HEK293T (cell line): ENCODE measurements around the gene RANBP9.

Source experiments
- CTCF ChIA-PET: fragments of 350-600 bp; formaldehyde crosslinking; extraction: SDS; loops from one replicate; lab custom pipeline; 2021; ENCODE audit warnings: antibody characterized with exemption, inconsistent platforms; lab: Yijun Ruan, JAX
- POLR2A ChIA-PET: fragments of 350-600 bp; formaldehyde crosslinking; extraction: SDS; loops from one replicate; lab custom pipeline; 2020; ENCODE audit warnings: antibody characterized with exemption, inconsistent platforms; lab: Yijun Ruan, JAX
- DNase-seq: peaks from one replicate; pipeline ENCODE4 v3.0.0; 2012; ENCODE audit warnings: mixed read lengths; ENCODE audit errors: extremely low spot score
- ARNT ChIP-seq: fragments of 450-650 bp; IDR thresholded peaks from 2 replicates; pipeline ENCODE4 v1.6.1; 2017; ENCODE audit warnings: mild to moderate bottlenecking
- BHLHE40 ChIP-seq: fragments of 450-650 bp; IDR thresholded peaks from 2 replicates; pipeline ENCODE4 v1.6.1; 2016; ENCODE audit warnings: mild to moderate bottlenecking, moderate library complexity, borderline replicate concordance
- CTBP1 ChIP-seq: fragments of 450-650 bp; IDR thresholded peaks from 2 replicates; pipeline ENCODE4 v1.6.1; 2016; ENCODE audit warnings: borderline replicate concordance
- ELF4 ChIP-seq: fragments of 450-650 bp; IDR thresholded peaks from 2 replicates; pipeline ENCODE4 v1.6.1; 2017; ENCODE audit warnings: antibody characterized with exemption
- FOXA1 ChIP-seq: fragments of 450-650 bp; IDR thresholded peaks from 2 replicates; pipeline ENCODE4 v1.6.1; 2016; ENCODE audit warnings: mild to moderate bottlenecking
- FOXK2 ChIP-seq: fragments of 450-650 bp; IDR thresholded peaks from 2 replicates; pipeline ENCODE4 v1.6.1; 2016; ENCODE audit warnings: mild to moderate bottlenecking
- FOXM1 ChIP-seq: fragments of 450-650 bp; IDR thresholded peaks from 2 replicates; pipeline ENCODE4 v1.6.1; 2017; ENCODE audit warnings: mild to moderate bottlenecking, borderline replicate concordance
- HDGF ChIP-seq: fragments of 450-650 bp; IDR thresholded peaks from 2 replicates; pipeline ENCODE4 v1.6.1; 2017; ENCODE audit warnings: antibody characterized with exemption, borderline replicate concordance
- L3MBTL2 ChIP-seq: fragments of 450-650 bp; conservative IDR thresholded peaks from 2 replicates; pipeline ENCODE4 v1.6.1; 2016; ENCODE audit warnings: mild to moderate bottlenecking
- LEF1 ChIP-seq: fragments of 450-650 bp; IDR thresholded peaks from 2 replicates; pipeline ENCODE4 v1.6.1; 2017; ENCODE audit warnings: mild to moderate bottlenecking, borderline replicate concordance
- NFRKB ChIP-seq: fragments of 450-650 bp; IDR thresholded peaks from 2 replicates; pipeline ENCODE4 v1.6.1; 2016; ENCODE audit warnings: mild to moderate bottlenecking, moderate library complexity
- SP1 ChIP-seq: fragments of 450-650 bp; IDR thresholded peaks from 2 replicates; pipeline ENCODE4 v1.6.1; 2017
- SUZ12 ChIP-seq: fragments of 450-650 bp; IDR thresholded peaks from 2 replicates; pipeline ENCODE4 v1.6.1; 2016; ENCODE audit warnings: mild to moderate bottlenecking
- TARDBP ChIP-seq: fragments of 450-650 bp; IDR thresholded peaks from 2 replicates; pipeline ENCODE4 v1.6.1; 2016
- ZNF384 ChIP-seq: fragments of 450-650 bp; IDR thresholded peaks from 2 replicates; pipeline ENCODE4 v1.6.1; 2016
- TF ChIP-seq, protein P1 (sequence below): fragments of 450-650 bp; IDR thresholded peaks from 2 replicates; pipeline ENCODE4 v1.6.1; 2016

Gene RANBP9

DNA sequence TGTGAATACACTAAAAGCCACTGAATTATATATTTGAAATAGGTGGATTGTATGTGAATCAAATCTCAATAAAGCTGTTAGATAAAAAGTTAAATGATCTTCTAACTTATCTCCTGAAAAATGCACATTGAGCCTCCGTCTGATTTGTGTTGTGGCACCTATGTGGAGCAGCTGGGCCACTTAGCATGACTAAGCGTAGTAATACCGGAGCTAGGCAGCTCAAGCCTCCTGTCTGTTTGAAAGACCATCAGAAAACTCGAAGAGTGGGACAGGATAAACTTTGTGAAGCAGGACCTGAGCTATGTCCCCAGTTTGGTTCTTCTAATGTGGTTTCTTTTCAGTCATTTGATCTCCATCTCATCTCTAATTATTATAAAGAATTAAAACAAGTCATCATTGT, 107.5 kb downstream of the RANBP9 start:
- POLR2A ChIA-PET = interaction anchor here (1.9 kb wide), 1 partner anchor 11 kb away, joined by 8 read pairs; the partner anchor contains the start of gene NOL7
- TF ChIP-seq FOXK2 (no peak), FOXM1 (no peak), SUZ12 (no peak), BHLHE40 (no peak), ZNF384 (no peak), CTBP1 (no peak), NFRKB (no peak)
- DNase-seq = no peak
- CTCF ChIA-PET = no interaction called here

DNA sequence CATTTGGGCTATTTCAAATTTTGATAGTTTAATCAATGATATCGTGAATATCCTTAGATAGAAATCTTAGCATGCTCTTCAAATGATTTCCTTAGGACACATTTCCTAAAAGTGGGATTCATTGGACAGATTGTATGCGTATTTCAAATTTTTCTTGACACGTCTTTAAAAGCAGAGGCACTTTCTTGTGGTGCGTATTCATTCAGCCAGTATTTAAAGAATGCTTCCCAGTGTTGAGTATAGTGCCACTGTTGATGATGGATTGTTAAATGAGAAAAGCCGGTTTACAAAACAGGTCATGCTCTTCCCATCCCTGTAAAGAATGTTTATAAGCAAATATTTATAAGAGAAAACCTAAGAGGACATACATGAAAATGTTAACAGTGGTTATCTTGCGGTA, 111.6 kb downstream of the RANBP9 start:
- DNase-seq = no peak
- CTCF ChIA-PET = no interaction called here
- POLR2A ChIA-PET = no interaction called here
- no peak for TF ChIP-seq BHLHE40
- no peak for TF ChIP-seq CTBP1
- no peak for TF ChIP-seq SUZ12
- TF ChIP-seq ELF4 = no peak
- no peak for TF ChIP-seq LEF1
- TF ChIP-seq L3MBTL2 = no peak
- no peak for TF ChIP-seq FOXA1
- no peak for TF ChIP-seq NFRKB
- no peak for TF ChIP-seq TARDBP
- no peak for TF ChIP-seq FOXM1
- TF ChIP-seq, protein P1, sequence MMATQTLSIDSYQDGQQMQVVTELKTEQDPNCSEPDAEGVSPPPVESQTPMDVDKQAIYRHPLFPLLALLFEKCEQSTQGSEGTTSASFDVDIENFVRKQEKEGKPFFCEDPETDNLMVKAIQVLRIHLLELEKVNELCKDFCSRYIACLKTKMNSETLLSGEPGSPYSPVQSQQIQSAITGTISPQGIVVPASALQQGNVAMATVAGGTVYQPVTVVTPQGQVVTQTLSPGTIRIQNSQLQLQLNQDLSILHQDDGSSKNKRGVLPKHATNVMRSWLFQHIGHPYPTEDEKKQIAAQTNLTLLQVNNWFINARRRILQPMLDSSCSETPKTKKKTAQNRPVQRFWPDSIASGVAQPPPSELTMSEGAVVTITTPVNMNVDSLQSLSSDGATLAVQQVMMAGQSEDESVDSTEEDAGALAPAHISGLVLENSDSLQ = no peak
- no peak for TF ChIP-seq ARNT
- no peak for TF ChIP-seq ZNF384
- TF ChIP-seq SP1 = no peak
- TF ChIP-seq HDGF = no peak
- TF ChIP-seq FOXK2 = no peak

DNA sequence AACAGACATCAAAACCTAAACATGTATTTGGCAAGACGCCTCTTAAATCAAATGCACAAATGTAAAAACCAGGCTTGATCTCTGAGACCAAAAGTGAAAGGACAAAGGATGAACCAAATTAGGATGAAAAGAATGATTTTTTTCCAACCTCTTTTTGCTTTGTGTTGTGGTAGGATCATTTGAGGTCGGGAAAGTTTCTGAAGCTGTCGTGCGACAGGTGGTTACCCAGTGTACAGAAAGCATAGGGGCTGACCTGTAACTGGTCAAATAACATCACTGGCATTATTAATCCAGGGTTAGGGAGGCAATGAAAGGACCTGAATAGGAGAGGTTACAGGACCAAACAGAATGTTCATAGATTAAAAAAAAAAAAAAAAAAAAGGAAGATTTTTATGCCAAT, 114.6 kb downstream of the RANBP9 start:
- DNase-seq = no peak
- ChIA-PET CTCF (no interaction called here), POLR2A (no interaction called here)
- no peak for TF ChIP-seq ELF4
- no peak for TF ChIP-seq TARDBP
- TF ChIP-seq SUZ12 = no peak
- TF ChIP-seq SP1 = no peak
- TF ChIP-seq ARNT = no peak
- no peak for TF ChIP-seq NFRKB
- TF ChIP-seq HDGF = no peak
- TF ChIP-seq CTBP1 = no peak
- no peak for TF ChIP-seq BHLHE40
- TF ChIP-seq, protein P1 = no peak

DNA sequence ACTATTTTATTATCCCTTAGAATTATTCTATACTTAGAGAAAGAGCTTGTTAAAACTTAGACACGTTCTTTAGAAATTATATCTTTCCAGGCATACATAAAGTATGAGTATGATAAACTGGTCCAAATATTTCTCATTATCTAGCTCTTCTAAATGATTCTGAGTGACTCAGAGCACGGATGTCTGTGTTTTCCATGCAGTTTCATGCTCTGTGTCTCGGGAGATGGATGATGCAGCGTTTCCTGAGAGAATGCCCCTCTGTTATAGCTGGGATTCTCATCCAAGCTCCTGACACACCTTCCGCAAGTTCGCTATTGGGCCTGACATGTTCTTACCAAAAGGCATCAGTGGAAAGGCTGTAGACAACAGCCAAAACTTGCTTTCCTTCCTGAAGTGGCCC, 117.9 kb downstream of the RANBP9 start:
- TF ChIP-seq, protein P1 = no peak
- TF ChIP-seq ZNF384 = no peak
- no peak for TF ChIP-seq ELF4
- no peak for TF ChIP-seq BHLHE40
- CTCF ChIA-PET = no interaction called here
- POLR2A ChIA-PET = interaction anchor here (2.0 kb wide), 1 partner anchor 22 kb away, joined by 5 read pairs; the partner anchor contains the start of gene NOL7
- DNase-seq = no peak

DNA sequence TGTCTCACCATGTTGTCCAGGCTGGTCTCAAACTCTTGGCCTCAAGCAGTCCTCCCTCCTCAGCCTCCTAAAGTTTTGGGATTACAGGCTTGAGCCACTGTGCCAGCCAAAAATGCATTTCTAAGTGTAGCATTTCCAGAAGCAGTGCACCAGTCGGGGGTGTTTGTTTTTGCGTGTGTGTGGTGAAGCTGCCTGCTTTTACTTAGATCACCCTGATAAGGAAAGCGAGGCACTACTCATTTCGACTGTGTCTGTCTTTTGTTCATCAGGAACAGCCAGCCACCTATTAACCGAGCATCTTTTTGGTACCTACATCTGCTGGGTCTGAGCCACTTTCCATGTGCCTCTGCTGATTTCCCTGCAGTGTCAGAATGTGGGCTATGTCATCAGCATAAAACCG, 118.5 kb downstream of the RANBP9 start:
- ChIA-PET POLR2A (no interaction called here), CTCF (no interaction called here)
- DNase-seq = no peak
- TF ChIP-seq ARNT (no peak), CTBP1 (no peak), L3MBTL2 (no peak), NFRKB (no peak), ZNF384 (no peak), ELF4 (no peak), HDGF (no peak), SUZ12 (no peak), TARDBP (no peak), SP1 (no peak), FOXK2 (no peak), FOXM1 (no peak)
- TF ChIP-seq, protein P1 = no peak

DNA sequence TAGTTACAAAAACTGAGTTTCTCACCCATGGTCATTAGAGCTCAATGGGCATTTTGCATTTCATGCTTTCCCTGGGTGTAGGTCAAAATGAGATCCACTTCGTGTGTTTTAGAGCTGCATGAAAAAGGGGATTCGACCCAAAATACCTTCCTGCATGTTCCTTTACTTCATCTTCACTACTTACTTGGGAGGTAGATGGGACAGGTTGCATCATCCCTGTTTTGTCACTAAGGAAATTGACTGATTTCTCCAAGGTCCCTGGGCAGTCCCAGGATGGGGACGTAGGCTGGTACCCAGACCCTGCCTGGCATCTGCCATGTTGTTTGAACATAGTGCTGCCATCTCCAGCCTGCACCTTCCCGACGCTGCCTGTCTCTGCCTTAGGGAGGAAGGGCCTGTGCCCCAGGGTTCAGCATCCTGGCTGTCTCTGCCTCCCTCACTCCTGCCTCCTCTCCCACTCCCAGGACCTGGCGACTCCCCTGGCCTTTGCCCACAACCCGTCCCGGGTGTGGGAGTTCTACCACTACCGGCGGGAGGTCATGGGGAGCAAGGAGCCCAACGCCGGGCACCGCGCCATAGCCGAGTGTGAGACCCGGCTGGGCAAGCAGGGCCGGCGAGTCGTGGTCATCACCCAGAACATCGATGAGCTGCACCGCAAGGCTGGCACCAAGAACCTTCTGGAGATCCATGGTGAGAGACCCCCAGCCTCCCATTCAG, 120.3 kb downstream of the RANBP9 start:
- TF ChIP-seq ELF4 (no peak), ZNF384 (no peak), NFRKB (no peak), TARDBP (no peak), CTBP1 (no peak), HDGF (no peak), ARNT (no peak), FOXA1 (no peak), BHLHE40 (no peak)
- TF ChIP-seq, protein P1 = no peak
- no peak for DNase-seq
- POLR2A ChIA-PET = interaction anchor here (0.6 to 1.7 kb wide), 3 partner anchors 16 to 24 kb away, joined by 3 to 4 read pairs (median 4); partner anchors contain the start of genes NOL7 and SIRT5
- CTCF ChIA-PET = no interaction called here
